Lower leg skin (tissue), 3 donors: ENCODE data around the gene PMEPA1.

Source experiments
- POLR2A ChIP-seq, 2 donors: fragments of 450-650 bp; IDR thresholded peaks; one replicate each; pipeline ENCODE4 v1.6.1; 2016 to 2017; ENCODE audit warnings: antibody characterized with exemption in 2 of 2, mild to moderate bottlenecking in 1 of 2, moderate library complexity in 1 of 2
- TF ChIP-seq, protein P1 (sequence below), 3 donors: fragments of 450-650 bp; IDR thresholded peaks; one replicate each; pipeline ENCODE4 v1.5.1; 2016; ENCODE audit warnings: antibody characterized with exemption in 3 of 3, mild to moderate bottlenecking in 3 of 3, moderate library complexity in 2 of 3

DNA sequence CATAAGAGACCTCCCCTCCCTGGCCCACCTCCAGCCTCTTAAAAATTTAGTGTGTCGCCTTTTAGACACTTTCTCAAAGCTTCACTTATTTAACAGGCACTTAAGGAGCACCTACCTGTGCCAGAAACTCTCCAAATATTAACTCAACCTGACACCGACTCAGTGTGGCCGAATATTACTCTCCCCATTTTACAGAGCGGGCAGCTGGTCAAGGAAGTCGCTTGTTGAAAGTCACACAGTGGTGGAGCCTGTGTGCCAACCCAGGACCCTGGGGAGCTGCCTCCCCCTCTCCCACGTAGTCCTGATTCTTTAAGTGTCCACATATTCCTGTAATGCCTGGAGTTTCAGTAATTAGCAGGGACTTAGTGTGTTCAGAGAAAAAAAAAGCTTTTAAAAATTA lies 1.0 kb upstream of the PMEPA1 start:
- TF ChIP-seq POLR2A (IDR thresholded peaks at IDR 0.05) = no peak
- TF ChIP-seq, protein P1, sequence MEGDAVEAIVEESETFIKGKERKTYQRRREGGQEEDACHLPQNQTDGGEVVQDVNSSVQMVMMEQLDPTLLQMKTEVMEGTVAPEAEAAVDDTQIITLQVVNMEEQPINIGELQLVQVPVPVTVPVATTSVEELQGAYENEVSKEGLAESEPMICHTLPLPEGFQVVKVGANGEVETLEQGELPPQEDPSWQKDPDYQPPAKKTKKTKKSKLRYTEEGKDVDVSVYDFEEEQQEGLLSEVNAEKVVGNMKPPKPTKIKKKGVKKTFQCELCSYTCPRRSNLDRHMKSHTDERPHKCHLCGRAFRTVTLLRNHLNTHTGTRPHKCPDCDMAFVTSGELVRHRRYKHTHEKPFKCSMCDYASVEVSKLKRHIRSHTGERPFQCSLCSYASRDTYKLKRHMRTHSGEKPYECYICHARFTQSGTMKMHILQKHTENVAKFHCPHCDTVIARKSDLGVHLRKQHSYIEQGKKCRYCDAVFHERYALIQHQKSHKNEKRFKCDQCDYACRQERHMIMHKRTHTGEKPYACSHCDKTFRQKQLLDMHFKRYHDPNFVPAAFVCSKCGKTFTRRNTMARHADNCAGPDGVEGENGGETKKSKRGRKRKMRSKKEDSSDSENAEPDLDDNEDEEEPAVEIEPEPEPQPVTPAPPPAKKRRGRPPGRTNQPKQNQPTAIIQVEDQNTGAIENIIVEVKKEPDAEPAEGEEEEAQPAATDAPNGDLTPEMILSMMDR (IDR thresholded peaks at IDR 0.05) = no peak
